NT2/D1 (cell line): Measurements from ENCODE around the gene ABCA1.
"Not testable (repeated sequence)": the region's sequence is repeated elsewhere in the genome, so short reads cannot be mapped to it uniquely, and the experiment has no call there.

Experiments
- SUZ12 ChIP-seq: IDR thresholded peaks from 2 replicates; pipeline ENCODE4 v1.6.1; 2011; ENCODE audit not compliant: insufficient read length, insufficient read depth; ENCODE audit errors: extremely low read depth
- YY1 ChIP-seq: IDR thresholded peaks from 2 replicates; pipeline ENCODE4 v1.6.1; 2011; ENCODE audit not compliant: insufficient read length, insufficient read depth
- ZNF274 ChIP-seq: IDR thresholded peaks from 2 replicates; pipeline ENCODE4 v1.6.1; 2011; ENCODE audit warnings: mild to moderate bottlenecking, low read depth, low read length

DNA sequence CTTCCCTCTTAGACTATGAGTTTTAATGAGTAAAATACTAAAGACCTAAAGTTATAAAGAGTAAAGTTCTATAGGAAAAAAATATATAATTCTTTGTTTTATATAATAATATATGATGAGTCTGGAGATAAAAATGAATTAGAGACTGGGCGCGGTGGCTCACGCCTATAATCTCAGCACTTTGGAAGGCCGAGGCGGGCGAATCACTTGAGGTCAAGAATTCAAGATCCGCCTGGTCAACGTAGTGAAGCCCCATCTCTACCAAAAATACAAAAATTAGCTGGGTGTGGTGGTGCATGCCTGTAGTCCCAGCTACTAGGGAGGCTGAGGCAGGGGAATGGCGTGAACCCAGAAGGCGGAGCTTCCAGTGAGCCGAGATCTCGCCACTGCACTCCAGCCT lies 158.9 kb downstream of the ABCA1 start:
- not testable (repeated sequence) for TF ChIP-seq SUZ12, YY1, ZNF274
